ENCODE results near the gene NPRL2.

The NPRL2 gene

GRCh38 chr3:50350527-50351322, at the start of gene NPRL2, which contains the start of gene CYB561D2:
Gene NPRL2 (minus strand): TSS chr3:50350775. CDS start chr3:50350652, 123 bp downstream.
Gene CYB561D2 (plus strand): TSS chr3:50350862. CDS start chr3:50351434, 572 bp downstream.
- peak; percentile 98 to 99 for DNase-seq (ENCODE audit: low read depth in 2 of 2)

DNA sequence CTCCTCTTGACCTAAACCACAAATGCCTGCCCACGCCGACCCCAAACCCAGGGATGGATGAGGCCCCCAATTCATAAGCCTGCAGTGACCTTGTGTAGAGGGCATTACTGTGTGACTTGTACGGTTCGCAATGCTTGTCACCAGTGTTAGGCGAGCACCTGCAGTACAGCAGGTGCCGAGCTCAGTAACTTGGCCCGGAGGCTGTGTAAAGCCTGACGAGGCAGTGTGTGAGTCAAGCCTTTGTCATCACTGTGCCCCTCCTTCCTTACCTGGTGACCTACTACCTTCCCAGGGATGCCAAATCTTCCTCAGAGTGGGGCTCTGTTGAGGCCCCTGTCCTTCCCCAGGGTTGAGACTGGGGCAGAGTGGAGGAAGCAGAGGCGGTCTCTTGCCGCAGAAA, 45.9 kb upstream of the NPRL2 start:
- DNase-seq (ENCODE audit: low read depth in 2 of 2), result no peak

DNA sequence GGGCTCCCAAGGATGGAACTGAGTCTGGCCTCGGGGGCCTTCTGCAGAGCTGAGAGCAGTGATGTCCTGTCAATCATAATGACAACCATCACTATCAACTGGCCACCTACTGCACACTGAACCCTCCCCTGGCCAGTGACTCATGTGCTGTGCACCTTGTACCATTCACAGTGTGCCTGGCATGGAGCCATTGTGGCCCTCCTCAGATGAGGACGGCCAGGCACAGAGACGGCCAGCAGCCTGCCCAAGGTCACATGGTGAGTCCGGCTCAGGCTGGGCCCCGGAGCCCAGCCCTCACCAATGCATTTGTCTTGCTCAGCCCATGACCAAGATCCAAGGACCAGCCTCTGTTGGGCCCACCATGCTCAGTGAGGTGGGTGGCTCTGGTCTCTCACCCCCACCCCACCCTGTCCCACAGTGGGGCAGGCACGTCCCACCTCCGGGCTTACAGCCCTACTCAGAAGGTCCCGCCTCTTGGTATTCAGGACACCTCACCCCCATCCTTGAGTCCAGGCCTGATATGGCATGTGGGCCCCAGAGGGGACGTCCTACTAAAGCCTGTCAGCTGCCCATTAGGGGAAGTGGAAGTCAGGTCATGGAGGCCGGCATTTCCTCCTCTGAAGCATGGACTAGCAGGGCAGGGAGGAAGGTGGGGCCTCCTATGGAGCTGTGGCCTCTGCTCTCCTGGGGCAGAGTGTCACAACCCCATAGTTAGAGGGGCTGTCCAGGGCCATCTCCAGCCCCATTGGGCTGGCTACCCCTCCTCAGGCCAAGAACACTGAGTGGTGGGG, 44.7 kb upstream of the NPRL2 start:
- DNase-seq (ENCODE audit: low read depth in 2 of 2), result no peak

DNA sequence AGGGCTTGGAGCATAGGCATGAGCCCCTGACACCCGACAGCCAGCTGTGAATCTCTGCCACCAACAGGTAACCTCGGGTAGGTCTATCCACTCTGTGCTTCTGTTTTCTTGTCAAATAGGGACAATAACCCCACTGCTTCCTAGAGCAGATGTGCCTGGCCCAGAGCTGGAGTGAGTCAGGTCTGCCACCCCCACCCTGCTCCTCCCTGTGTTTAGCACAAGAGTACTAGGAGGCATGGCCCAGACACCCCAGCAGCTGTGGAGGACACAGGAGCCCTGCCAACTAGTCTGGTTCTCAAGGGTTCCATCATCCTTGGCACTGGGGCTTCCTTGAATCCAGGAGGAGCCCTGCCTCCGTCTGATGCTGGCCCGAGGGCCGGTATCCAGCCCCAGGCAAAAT, 42.5 kb upstream of the NPRL2 start:
- no peak for DNase-seq (ENCODE audit: low read depth in 2 of 2)

GRCh38 chr3:50392101-50392715, 41.6 kb upstream of the NPRL2 start:
- no peak for DNase-seq (ENCODE audit: low read depth in 2 of 2)

DNA sequence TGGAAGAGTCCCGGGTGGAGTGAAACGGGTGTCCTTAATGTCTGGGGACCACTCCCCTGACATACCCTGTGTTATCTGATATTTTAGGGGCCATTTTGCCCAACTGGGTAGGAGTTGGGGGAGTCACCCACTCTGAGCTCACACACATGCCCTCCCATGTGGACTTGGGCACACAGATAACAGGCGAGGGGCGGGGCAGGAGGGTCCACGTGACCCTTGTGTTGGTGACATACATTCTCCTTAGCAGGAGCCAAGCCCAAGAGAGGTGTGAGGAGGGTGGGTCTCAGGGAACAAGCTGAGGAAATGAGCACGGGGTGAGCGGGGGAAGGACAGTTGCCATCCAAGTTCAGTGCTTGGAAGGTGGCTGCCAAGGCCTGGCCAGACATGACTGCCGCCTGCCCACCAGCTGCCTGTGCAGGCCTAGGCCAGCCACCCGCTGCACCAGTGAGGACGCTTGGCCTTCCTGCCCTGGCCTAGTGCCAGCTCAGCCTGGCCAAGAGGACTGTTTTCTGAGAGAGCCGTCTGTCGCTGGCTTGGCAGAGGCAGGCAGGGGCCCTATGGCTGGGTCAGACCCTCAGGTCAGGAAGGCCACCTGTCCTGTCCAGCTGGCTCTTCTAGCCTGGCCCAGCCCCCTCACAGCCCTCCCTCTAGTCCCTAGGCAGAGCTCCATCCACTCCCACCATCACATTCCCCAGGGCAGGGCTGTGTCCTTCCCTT, 40.1 kb upstream of the NPRL2 start:
- no peak for DNase-seq (ENCODE audit: low read depth in 2 of 2)

DNA sequence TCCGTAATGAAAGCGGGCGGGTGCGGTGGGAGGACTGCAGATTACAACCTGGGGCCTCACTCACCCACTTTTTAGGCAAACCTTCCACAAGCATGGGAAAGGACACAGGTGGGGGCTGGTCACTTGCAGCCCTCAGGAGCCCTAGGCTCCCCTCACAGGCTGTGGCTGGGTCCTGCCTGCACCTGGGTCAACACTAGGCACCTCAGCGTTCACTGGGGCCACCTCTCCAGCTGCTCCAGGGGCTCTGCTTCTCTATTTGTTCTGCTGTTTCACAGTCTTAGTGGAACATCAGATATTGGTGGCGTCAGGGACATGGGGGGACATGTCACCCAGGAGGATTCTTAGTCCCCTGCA, 38.8 kb upstream of the NPRL2 start:
- DNase-seq (ENCODE audit: low read depth in 2 of 2), result no peak

DNA sequence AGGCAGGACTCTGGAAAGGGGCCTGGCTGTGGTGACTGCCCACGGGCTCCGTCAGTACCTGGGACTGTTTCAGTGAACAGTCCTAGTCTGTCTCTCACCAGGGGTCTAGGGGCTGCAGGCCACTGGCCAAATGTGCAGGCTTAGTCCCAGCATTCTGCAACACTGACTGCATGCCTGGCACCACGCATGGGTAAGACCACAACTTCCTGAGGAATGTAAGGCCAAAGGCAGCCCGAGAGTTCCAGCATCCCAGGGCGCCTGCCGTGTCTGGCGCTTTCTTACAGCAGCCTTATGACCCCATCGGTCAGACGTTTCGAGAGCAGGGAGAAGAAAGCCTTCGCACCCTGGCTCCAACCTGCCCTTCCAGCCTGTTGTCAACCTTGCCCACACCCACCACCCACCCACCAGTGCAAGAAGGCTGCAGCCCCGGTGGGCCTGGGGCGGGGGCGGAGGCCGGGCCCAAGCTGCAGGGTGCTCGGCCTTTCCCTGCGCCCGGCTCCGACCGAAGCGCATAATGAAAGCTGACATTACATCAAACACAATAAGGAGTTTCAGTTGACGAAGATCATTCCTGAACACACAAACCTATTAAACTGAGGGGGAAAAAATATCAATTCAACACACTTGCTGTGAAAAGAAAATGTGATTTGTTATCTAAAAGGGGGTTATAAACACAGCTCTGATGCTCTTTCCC, 38.3 kb upstream of the NPRL2 start:
- no peak for DNase-seq (ENCODE audit: low read depth in 2 of 2)

DNA sequence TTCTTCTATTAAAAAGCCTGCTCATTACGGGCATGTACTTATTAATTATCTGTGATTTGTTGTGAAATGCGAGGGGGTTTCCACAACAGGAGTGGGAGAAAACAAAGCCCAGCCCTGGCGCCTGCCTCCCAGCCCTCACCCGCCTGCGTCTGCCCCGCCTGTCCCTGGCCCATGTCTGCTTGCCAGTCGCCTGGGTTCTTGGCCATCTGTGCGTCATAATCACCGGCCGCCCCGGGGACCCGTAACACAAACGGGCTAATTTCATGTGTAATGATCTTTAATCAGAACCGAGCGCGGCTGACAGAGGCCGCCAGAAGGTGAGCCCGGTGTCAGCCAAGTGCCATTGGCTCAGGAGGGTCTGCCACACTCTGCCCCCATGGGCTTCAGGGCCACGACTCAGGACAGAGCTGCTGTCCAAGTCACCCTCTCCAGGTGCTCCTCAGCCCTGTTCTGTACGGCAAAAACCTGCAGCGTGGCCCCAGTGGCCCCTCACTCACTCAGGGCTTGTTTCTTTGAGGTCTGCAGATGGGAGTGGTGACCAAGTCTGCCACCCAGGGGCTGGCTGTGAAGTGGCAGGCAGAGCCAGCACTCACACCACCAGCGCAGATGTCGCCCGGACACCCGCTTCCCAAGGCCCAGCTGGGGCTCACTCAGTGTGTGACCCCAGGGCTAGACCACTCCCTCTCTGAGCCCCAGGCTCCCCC, 37.6 kb upstream of the NPRL2 start:
- no peak for DNase-seq (ENCODE audit: low read depth in 2 of 2)

- DNase-seq (ENCODE audit: low read depth in 2 of 2), result no peak
These were observed 35.2 kb upstream of the NPRL2 start for GRCh38 chr3:50385754-50386153.

DNA sequence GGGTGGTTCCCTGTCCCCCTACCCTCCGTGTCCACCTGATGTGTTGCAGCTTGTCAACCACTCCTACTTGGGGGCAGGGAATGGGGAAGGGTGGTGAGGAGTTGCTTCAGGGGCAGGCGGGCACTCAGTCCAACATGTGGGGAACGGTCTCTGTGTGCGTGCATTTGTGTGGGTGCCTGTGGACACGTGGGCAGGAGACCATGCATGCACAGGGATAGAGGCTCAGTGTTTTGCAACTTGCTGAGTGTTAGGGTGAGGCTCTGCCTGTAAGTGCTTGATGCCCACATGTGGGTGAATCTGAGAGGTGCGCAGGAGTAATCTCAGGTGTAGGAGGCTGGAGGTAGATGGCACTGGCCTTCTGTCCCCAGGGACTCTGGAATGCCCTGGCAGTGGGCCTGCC, 33.2 kb upstream of the NPRL2 start:
- DNase-seq (ENCODE audit: low read depth in 2 of 2), result no peak

DNA sequence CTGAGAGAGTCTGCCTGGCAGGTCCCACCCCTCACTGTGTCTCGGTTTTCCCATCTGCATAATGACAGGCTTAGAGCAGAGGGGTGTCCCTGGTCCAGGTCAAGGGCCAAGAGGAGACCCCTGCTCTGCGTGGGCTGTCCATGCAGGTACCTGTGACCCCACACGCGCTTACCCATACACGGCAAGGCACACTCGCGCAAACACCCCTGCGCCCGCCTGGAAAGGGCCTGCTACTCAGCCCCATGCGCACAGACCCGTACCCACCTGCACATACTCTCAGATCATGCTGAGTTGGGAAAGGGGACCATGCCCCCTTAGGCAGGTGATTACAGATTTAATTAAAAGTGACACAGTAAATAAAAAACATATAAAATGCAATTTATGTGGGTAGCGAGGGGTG, 32.1 kb upstream of the NPRL2 start:
- no peak for DNase-seq (ENCODE audit: low read depth in 2 of 2)

GRCh38 chr3:50381383-50381782, 30.8 kb upstream of the NPRL2 start:
- DNase-seq (ENCODE audit: low read depth in 2 of 2), result no peak

GRCh38 chr3:50380405-50381085, 30.0 kb upstream of the NPRL2 start:
- DNase-seq (ENCODE audit: low read depth in 2 of 2), result no peak

GRCh38 chr3:50378757-50379156, 28.2 kb upstream of the NPRL2 start:
- DNase-seq (ENCODE audit: low read depth in 2 of 2), result no peak

GRCh38 chr3:50378024-50378423, 27.4 kb upstream of the NPRL2 start:
- no peak for DNase-seq (ENCODE audit: low read depth in 2 of 2)

DNA sequence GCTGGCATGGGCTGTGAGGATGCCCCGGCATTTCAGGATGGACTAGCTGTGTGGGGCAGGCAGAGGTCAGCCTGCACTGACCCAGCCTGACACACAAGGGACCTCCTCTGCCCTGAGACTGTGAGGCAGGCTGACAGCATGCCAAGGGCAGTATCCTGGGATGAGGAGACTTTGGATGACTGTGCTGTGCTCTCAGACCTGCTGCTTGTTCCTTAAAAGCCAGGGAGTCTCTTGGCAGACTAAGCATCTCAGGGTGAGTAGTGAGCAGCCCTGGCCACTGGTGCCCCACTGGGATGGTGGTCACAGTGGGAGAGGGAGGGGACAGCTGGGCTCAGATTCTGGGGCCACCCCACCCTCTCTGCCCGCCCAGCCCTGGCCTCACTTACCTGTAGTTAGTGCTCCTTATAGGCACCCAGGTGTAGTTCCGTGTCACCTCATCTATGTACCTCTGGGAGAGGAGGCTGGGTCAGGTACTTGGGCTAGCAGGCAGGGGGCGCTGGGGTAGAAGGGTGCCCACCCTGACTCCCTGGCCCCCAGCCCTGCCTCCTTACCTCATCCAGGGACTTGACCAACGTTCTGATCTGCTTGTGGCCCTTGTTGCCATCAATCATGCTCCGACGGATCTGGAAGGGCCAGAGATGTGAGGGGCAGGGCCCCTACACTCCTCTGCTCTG, 24.8 kb upstream of the NPRL2 start:
- DNase-seq (ENCODE audit: low read depth in 2 of 2), result no peak

GRCh38 chr3:50374363-50375257, 24.0 kb upstream of the NPRL2 start:
- DNase-seq (ENCODE audit: low read depth in 2 of 2), result no peak
